Measurements from ENCODE around the gene AURKB. TPM values are rescaled to one million over a fixed set of nuclear protein-coding genes. Genes with fewer than 3 reads are reported as not detected.

The AURKB gene
- total RNA-seq, 1 donor, result 3.6 TPM

DNA sequence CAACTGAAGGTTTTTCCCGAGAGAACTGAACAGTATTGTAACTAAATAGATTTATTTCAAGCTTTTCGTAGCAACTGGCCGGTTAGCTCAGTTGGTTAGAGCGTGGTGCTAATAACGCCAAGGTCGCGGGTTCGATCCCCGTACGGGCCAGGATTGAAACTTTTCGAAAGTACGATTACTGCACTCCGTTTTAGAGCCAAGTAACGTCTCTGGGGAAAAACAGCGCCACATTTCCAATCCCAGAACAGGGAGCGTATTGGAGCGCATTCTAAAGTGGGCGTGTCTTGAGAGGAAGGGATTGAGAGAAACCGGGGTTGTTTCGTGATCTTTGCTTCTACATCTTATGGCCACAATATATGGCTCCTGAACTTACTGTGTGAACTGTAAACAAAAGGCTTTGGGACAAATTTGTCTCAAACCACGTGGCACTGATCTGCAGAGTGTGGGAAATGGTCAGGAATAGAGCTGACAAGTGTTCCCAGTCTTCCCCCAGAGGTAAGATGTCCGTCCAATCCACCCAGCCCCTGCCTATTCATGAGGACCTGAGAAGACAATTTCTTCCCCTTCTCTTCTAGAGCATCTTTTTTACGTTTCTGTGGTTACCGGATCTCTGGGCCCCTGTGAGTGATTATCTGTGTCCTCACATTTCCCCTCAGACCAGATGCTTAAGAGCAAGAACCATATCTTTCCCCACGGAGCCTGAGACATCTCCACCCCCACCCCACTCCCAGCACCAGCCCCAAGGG is 22.7 kb downstream of the AURKB start:
- peaks cover 40% of the 10 kb centered on the region for H3K4me1 ChIP-seq (ENCODE audit: insufficient read depth, low read length)
- peak overlapping the region; percentile 76 for H3K27ac ChIP-seq (ENCODE audit: low read depth, low read length)
- H3K27me3 ChIP-seq (ENCODE audit: insufficient read depth, low read length), result peaks cover 2% of the 10 kb centered on the region
- peaks cover 17% of the 10 kb centered on the region for H4K20me1 ChIP-seq (ENCODE audit: insufficient read depth, low read length)
- no peaks in the 10 kb centered on the region for H3K9me3 ChIP-seq (ENCODE audit: low read depth, low read length)
- peak overlapping the region; percentile 90 for H3K4me2 ChIP-seq (ENCODE audit: insufficient read depth, low read length)
- no peaks in the 10 kb centered on the region for H3K36me3 ChIP-seq (ENCODE audit: insufficient read depth, low read length)
- H2AFZ ChIP-seq (ENCODE audit: low read length), result no peak overlapping the region
- H3K79me2 ChIP-seq (ENCODE audit: insufficient read depth, low read length), result peaks cover 17% of the 10 kb centered on the region
- TF ChIP-seq CTCF (IDR thresholded peaks at IDR 0.05; ENCODE audit: extremely low read depth, low read depth, low read length), result peak; percentile 6
- DNase-seq (ENCODE audit: insufficient read length, low spot score, missing footprints), result peak; percentile 94
- peak overlapping the region; percentile 93 for H3K4me3 ChIP-seq (ENCODE audit: insufficient read depth, low read length)

- H2AFZ ChIP-seq (ENCODE audit: low read length), result peak overlapping the region; percentile 94
- H3K4me1 ChIP-seq (ENCODE audit: insufficient read depth, low read length), result peaks cover 33% of the 10 kb centered on the region
- H3K4me3 ChIP-seq (ENCODE audit: insufficient read depth, low read length), result peak overlapping the region; percentile 90
- H3K9me3 ChIP-seq (ENCODE audit: low read depth, low read length), result no peaks in the 10 kb centered on the region
- H3K4me2 ChIP-seq (ENCODE audit: insufficient read depth, low read length), result peak overlapping the region; percentile 90
- no peaks in the 10 kb centered on the region for H3K36me3 ChIP-seq (ENCODE audit: insufficient read depth, low read length)
- peak overlapping the region; percentile 76 for H3K27ac ChIP-seq (ENCODE audit: low read depth, low read length)
- H3K79me2 ChIP-seq (ENCODE audit: insufficient read depth, low read length), result peaks cover 17% of the 10 kb centered on the region
- DNase-seq (ENCODE audit: insufficient read length, low spot score, missing footprints), result peak; percentile 93
- TF ChIP-seq CTCF (IDR thresholded peaks at IDR 0.05; ENCODE audit: extremely low read depth, low read depth, low read length), result no peak
- H4K20me1 ChIP-seq (ENCODE audit: insufficient read depth, low read length), result peaks cover 17% of the 10 kb centered on the region
- H3K27me3 ChIP-seq (ENCODE audit: insufficient read depth, low read length), result peaks cover 4% of the 10 kb centered on the region
Observed at GRCh38 chr17:8186787-8187516, 23.4 kb downstream of the AURKB start.

DNA sequence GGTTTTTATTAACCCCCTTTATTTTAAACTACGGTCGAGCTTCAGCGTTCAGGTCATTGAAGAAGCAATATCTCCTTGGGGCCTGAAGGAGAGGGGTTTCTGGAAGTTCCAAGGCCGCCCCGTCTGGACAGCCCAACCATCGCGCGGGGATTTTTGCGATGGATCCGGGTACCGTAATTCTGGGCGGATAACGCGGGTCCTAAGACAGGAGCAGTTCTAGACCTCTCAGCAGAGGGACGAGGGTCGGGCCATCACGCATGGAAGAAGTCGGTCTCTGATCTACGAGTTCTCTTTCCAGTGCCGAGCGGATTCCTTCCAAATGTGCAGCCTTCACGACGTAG is 24.0 kb downstream of the AURKB start:
- H3K9me3 ChIP-seq (ENCODE audit: low read depth, low read length), result no peaks in the 10 kb centered on the region
- peaks cover 17% of the 10 kb centered on the region for H3K79me2 ChIP-seq (ENCODE audit: insufficient read depth, low read length)
- H4K20me1 ChIP-seq (ENCODE audit: insufficient read depth, low read length), result peaks cover 17% of the 10 kb centered on the region
- H3K36me3 ChIP-seq (ENCODE audit: insufficient read depth, low read length), result no peaks in the 10 kb centered on the region
- H3K4me1 ChIP-seq (ENCODE audit: insufficient read depth, low read length), result peaks cover 30% of the 10 kb centered on the region
- peak overlapping the region; percentile 94 for H2AFZ ChIP-seq (ENCODE audit: low read length)
- peaks cover 4% of the 10 kb centered on the region for H3K27me3 ChIP-seq (ENCODE audit: insufficient read depth, low read length)
- H3K4me3 ChIP-seq (ENCODE audit: insufficient read depth, low read length), result peak overlapping the region; percentile 90
- no peak for DNase-seq (ENCODE audit: insufficient read length, low spot score, missing footprints)
- TF ChIP-seq CTCF (IDR thresholded peaks at IDR 0.05; ENCODE audit: extremely low read depth, low read depth, low read length), result peak; percentile 35
- H3K27ac ChIP-seq (ENCODE audit: low read depth, low read length), result peak overlapping the region; percentile 76
- H3K4me2 ChIP-seq (ENCODE audit: insufficient read depth, low read length), result peak overlapping the region; percentile 90
